Effector CD4-positive, alpha-beta T cell (primary cell): ENCODE results near the gene ELAC1.
"Not testable (repeated sequence)": the region's sequence is repeated elsewhere in the genome, so short reads cannot be mapped to it uniquely, and the experiment has no call there.

Experiments
- DNase-seq: peaks from one replicate; pipeline ENCODE4 v3.0.0-alpha.2; 2020
- total RNA-seq: gene quantifications from one replicate; lab custom pipeline; 2026; lab: John Stamatoyannopoulos, UW

Gene ELAC1, protein sequence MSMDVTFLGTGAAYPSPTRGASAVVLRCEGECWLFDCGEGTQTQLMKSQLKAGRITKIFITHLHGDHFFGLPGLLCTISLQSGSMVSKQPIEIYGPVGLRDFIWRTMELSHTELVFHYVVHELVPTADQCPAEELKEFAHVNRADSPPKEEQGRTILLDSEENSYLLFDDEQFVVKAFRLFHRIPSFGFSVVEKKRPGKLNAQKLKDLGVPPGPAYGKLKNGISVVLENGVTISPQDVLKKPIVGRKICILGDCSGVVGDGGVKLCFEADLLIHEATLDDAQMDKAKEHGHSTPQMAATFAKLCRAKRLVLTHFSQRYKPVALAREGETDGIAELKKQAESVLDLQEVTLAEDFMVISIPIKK
- total RNA-seq, result 6.9 reads per million, percentile 25 among the genes with 10 or more reads in this experiment

DNA sequence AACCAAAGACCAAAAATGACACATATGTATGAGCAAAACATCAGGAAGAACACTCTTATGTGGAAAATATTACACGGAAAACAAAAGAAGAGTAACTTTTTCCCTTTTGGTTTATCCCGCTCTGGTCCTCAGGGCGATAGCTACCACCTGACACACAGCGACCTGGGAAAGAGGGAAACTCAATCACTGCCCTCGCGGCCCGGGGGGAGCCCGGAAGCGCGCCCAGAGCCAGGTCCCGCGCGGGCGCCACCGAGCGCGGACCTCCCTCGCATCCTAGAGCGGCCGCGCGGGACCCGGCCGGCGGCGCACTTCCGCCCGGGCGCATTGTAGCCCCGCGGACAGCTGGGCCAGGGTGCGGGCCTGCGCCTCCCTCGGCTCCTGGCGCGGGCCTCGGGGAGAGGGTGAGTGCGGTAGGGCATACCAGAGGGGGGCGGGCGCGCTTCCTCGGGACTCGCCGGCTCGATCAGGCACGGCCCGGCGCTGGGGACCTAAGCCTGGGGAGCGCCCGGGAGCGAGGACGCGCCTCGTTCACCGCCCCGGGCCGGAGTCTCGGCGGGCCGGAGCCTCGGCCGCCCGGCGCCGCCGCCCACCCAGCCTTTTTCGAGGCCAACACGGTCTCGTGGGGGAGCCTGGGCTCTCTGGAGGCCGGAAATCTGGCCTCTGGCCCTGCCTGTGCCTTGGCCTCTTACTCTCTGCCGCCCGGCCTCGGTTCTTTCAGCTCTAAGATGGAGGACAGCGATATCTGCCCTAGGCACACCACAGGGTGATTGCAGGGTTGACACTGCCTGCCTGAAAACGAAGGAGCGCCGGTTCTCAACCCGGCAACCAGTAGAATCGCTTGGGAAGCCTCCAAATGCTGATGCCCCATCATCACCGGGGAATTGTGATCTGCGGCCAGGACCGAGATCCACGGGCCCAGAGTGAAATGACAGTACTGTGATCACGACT lies at the start of gene ELAC1:
Gene ELAC1, plus strand, starts transcription at position 327 of the 948 bp plus-strand sequence. CDS start 6,365 bp downstream, outside the sequence.
- peak; percentile 37 for DNase-seq

DNA sequence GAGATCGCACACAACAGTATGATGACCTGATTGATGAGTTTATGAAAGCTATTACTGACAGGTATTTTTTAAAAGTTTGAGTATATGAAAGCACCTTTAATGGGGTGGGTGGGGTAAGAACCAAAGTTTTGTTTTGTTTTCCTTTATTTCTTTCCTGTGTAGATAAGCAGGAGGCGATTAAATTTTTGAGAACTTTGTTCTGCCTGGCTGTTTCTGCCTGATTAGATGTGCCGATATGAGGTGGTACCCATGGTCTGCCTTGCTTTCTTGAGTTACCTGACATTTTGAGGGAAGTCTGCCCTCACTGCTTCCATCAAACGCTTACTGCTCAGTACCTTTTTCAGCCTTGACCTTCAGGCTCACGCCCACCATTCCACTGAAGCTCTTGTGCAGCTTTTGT lies 49.7 kb upstream of the ELAC1 start:
- DNase-seq, result no peak

DNA sequence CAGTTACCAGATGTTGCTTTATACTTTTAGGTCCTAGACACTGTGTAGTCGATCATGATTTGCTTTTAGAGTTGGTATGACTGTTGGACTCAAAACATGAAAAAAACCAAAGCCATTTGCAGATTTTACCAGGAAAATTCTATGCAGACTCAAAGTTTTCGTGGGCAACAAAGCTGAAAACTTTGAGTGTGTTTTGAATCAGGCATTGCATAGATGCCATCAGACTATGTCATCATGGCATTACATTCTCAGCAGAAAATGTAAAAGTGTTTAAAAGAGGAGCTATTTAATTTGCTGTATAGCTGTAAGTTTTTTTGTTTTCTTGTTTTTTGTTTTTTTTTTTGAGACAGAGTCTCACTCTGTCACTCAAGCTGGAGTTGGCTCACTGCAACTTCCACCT lies 43.5 kb upstream of the ELAC1 start:
- no peak for DNase-seq

DNA sequence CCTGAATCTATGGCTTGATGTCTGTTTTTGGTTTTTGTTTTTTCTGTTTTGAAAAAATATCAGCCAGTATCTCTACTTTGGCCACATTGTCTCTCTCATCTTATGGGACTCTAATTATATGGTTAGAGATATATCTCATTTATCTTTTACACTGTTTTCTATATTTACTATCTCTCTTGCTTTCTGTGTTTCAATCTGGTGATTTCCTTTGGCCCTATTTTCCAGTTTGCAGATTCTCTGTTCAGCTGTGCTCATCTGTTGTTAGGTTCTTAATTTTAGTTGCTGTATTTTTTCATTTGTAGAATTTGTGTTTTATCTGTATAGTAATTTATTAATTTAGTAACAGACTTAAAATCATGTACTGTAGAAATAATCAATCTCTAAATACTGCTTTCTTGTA lies 41.3 kb upstream of the ELAC1 start:
- DNase-seq, result no peak

DNA sequence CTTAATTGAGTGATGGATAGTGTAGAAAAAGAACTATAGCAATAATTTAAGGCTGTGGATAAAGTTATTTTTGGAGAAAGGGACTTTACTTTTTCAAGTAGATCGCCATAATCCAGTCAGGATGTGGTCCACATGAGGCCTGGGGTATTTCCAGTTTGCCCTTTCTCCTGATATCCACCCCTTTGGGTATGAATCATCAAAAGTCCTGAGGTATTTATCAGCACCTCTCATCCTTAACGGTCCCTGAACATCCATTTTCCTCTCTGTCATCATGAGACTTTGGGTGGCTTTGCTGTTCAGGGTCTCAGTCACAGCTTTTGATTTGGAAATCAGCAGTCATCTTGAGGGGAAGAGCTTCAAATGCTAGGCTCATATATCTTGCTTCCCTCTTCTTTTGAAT lies 39.3 kb upstream of the ELAC1 start:
- DNase-seq, result no peak

DNA sequence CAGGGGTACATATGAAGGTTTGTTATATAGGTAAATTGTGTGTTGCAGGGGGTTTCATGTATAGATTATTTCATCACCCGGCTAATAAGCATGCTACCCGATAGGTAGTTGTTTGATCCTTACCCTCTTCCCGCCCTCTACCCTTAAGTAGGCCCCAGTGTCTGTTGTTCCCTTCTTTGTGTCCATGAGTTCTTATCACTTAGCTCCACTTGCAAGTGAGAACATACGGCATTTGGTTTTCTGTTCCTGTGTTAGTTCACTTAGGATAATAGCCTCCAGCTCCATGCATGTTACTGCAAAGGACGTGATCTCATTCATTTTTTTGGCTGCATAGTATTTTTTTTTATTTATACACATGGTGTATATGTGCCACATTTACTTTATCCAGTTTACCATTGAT lies 34.2 kb upstream of the ELAC1 start:
- no peak for DNase-seq

DNA sequence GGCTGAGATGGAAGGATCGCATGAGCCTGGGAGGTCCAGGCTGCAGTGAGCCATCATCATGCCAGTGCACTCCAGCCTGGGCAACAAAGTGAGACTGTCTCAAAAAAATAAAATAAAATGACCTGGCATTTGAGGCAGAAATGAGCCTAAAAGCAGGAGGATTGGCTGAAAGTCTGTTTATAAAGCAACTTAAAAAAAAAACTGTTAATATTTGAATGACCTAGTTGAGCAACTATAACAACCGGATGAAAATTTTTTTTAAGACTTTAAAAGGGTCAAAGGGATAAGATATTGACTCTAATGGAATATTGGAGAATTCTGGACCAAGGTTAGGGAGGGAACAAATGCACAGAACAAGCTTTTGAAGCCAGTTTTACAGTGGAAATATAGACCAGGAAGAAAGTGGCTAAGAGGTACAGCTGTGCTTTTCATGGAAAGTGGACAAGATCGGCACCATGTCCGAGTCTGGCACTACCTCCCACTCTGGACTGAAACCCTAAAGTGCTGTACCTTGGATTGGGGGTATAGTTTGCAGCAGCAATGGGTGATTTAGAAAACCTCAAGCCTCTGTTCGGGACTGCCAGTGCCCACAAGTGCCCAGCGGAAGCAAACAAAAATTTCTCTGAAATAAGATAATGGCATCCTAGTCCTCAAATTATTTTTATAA lies 33.2 kb upstream of the ELAC1 start:
- DNase-seq, result no peak

DNA sequence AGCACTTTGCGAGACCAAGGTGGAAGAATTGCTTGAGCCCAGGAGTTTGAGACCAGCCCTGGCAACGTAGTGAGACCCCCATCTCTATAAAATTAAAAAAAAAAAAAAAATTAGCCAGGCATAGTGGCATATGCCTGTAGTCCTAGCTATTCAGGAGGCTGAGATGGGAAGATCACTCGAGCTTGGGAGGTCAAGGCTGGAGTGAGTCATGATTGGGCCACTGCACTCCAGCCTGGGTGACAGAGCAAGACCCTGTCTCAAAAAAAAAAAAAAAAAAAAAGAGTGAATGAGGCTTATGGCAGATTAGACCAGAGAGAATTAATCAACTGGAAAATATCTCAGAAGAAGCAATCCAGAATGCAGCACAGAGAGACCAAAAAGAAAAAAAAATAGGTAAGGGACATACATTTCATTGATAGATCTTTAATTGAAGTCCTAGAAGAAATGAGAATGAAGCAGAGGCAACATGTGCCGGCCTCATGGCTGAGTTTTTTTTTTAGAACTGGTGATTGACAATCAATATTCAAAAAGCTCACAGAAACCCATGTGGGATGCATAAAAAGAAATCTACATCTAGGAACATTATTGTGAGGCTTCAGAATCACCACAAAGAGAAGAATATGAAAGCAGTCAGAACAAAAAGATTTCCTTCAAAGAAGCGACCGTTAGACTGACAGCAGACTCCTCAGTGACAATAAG lies 32.2 kb upstream of the ELAC1 start:
- DNase-seq, result no peak

DNA sequence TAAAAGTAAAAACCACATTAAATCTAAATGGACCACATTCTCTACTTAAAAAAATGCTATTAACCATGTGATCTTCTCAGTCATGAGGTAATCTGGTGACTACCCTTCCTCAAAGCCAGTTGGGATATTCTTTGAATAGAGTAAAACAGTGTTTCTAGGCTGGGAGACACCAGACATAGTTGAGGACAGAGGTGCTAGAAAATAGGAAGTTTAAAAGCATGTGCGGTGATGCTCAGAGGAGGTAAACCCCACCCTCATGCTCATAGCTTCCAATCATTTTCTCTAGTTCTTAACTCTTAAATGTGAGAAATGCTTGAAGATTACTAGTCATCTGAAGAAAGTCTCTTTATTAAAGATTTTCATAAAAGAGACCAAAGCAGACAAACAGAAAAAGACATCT lies 30.7 kb upstream of the ELAC1 start:
- no peak for DNase-seq

DNA sequence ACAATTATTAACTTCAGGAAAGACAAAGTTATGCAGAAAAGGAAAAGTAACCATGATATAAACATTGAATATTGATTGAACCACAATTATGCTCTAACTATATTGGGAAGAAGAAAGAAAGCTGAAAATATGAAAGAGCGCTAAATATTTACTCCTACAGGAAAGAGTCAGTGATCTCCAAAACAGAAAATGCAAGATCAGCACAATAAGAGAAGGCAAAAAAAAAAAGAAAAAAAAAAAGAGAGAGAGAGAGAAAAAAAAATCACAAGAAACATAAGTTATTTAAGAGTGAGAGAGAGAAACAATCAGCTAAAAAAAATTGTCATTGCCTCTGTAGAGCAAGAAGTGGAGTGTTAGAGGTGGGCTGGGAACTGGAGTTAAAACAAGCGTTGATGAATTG lies 28.9 kb upstream of the ELAC1 start:
- no peak for DNase-seq

DNA sequence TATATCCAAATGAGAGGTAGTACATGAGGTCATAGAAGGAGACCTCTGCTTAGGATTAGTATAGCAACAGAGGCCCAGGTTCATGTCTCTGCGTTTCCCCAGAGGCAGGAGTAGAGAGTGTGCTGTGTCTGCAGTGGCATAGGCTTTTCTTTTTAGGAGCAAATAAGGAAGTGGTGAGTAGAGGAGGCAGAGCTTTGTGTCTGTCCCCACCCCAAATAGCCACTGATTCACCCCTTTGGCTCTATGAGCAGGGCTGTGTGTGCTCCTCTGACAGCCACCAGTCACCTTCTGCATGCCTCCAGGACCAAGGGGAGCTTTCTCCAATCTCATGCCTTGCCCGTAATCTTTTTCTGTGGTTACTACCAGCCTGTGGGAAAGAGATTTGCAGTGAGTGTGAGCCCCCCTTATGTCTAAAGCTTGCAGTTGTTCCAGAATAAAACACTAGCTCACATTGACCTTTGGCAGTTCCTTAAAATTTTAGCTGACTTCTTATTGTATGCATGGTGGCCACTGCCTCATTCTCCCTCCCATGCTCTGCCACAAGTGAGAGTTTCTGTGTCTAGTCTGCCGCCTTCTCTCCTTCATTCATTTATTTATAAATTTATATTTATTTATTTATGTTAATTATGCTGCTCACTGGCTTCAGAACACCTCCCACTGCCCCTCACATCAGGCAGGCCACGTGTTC lies 23.5 kb upstream of the ELAC1 start:
- no peak for DNase-seq

DNA sequence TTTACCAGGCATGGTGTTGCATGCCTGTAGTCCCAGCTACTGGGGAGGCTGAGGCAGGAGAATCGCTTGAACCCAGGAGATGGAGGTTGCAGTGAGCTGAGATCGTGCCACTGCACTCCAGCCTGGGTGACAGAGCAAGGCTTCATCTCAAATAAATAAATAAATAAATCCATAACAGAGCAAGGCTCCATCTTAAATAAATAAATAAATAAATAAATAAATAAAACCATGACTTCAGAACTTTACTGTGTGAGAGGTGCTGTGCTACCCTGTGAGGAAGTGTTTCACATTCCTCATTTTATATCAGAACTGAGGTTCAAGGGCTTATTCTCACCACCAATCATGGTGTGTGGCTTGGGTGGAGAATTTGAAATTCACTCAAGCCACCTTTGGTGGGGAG lies 21.9 kb upstream of the ELAC1 start:
- DNase-seq, result not testable (repeated sequence)

DNA sequence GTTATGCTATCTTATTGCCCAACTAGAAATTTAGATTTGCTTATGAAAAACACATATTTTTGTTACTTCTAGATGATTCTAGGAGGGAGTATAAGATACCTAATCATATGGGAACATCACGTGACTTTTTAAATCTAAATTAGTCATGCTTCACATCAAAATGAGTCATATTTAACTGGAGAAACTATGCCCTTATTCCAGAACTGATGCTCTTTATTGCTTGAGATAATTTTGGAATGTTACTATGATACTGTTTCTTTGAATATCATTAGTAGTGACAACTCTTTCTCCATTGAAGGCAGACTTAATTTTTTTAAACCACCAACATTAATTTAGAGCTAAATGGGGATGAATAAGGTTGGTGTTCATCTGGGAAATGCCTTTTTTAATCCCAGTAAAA lies 19.9 kb upstream of the ELAC1 start:
- no peak for DNase-seq

DNA sequence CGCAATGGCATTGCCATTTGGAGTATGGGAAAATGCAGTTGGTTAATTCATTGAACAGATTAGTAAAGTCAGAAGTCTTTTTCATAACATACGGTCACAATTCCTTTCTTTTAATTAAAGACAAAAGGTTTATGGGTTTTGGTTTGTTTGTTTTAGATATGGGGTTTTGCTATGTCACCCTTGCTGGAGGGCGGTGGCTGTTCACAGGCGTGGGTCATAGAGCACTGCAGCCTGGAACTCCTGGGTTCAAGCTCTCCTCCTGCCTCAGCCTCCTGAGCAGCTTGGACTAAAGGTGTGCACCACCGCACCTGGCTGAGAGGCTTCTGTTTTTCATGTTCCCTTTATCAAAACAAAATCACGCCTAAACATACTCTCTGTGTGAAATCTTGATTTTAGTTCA lies 18.7 kb upstream of the ELAC1 start:
- no peak for DNase-seq

DNA sequence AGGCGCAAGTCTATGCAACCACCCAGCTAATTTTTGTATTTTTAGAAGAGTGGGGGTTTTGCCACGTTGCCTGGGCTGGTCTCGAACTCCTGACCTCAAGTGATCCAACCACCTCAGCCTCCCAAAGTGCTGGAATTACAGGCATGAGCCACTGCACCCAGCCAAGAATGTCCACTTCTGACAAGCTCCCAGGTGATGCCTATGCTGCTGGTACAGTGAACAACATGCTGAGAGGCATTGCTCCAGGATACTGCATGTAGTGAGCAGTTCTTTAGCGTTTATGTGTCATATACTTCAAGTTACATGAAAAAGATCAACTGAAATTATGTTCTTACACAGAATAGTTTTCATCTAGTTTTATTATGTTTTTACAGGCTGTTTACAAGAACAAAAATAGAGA lies 17.2 kb upstream of the ELAC1 start:
- DNase-seq, result no peak

DNA sequence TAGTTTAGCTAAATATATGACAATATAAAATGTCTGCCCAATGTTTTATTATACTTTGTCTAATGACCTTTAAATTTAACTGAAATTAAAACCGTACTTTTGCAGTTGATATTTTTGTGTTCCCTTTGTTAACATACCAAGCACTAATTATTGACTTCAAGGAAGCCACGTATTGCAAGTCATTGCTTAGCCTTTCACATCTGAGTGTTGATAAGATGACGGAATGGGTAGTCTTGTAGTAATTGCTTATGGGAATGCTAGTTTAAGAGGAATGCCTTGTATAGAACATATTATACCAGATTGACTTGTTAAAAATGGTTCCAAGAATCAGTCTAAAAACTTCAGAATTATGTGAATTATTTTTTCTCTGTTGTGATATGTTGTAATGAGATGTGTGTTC lies 14.0 kb upstream of the ELAC1 start:
- no peak for DNase-seq

DNA sequence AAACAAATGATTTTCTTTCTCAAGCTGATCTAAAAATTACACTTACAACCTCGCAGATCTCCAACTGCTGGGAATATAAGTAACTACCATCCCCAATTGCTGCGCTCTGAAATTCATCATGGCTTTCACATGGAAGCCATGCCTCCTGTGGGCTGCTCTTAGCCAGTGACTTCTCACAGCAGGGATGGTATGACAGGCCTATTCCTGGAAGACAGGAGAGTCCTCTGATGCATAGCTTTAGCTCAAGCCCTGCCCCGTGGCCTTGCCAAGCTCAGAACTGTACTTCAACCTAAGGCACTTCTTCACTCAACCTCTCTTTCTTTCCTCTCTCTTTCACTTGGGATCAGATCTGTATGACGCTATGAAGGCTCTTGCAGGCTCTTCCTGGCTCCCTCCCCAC lies 12.6 kb upstream of the ELAC1 start:
- DNase-seq, result no peak

DNA sequence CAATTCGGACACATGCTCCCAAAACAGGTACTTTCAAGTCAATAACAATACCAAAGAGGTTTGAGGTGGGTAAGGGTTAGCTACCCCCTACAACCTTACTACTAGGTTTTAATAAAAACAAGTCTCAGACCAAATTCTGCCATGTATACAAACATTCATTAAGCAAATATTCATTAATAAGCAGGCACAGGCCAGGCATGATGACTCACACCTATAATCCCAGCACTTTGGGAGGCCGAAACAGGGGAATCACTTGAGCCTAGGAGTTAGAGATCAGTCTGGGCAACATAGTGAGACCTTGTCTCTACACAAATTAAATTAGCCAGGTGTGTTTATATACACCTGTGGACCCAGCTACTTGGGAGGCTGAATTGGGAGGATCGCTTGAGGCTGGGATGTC lies 11.7 kb upstream of the ELAC1 start:
- DNase-seq, result no peak

DNA sequence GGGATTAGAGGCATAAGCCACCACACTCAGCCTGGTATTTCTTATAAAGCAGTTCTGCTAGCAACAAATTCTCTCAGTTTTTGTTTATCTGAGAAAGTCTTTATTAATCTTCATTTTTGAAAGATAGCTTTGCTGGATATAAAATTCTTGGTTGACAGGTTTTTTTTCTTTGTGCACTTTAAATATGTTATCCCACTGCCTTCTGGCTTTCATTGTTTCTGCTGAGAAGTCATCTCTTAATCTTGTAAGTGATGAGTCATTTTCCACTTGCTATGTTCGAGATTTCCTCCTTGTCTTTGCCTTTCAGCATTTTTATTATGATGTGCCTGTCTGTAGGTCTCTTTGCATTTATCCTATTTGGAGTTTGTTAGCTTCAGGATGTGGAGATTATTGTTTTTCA lies 5.9 kb upstream of the ELAC1 start:
- DNase-seq, result no peak

DNA sequence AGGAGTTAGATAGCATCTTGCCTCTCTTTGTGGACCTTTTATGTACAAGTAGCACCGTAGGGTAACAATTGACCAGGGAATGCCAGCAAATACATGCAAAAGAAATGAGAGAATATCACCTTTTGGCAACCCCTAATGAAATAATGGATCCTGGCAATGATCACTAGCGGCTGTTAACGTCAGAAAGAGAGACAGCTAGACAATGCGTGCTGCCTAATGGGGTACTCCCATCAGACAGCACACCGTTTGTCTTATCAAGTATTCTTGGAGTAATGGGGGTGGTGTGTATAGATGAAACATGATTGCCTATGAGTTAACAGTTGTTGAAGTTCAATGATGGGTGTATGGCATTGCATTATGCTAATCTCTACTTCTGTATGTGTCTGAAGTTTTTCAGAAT lies 1.6 kb downstream of the ELAC1 start:
- DNase-seq, result no peak

DNA sequence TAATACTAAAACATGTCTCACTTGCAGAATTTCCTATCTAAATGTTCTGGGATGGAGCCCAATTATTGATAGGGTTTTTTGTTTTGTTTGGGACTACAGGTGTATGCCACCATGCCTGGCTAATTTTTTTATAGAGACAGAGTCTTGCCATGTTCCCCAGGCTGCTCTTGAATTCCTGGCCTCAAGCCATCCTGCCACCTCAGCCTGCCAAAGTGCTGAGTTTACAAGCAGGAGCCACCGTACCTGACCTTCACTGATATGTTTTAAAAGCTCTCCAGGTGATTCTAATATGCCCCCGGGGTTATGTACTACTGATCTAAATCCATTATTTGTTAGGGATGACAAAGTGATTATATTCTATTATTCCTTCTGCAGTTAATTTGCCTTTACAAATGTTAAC lies 2.2 kb downstream of the ELAC1 start:
- no peak for DNase-seq

DNA sequence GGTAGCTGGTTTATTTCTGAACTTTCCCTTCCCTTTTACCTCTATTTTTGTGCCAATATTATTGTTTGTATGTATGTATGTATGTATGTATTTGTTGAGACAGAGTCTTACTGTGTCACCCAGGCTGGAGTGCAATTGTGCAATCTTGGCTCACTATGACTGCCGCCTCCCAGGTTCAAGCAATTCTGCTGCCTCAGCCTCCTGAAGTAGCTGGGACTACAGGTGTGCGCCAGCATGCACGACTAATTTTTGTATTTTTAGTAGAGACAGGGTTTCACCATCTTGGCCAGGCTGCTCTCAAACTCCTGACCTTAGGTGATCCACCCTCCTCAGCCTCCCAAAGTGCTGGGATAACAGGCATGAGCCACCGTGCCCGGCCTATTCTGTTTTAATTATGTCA lies 4.6 kb downstream of the ELAC1 start:
- not testable (repeated sequence) for DNase-seq
